GM20000 (cell line): ENCODE measurements around the gene HBE1.

Experiments used
- DNase-seq: peaks from one replicate; pipeline ENCODE4 v3.0.0; 2012; ENCODE audit warnings: low spot score
- CTCF ChIP-seq: IDR thresholded peaks from 2 replicates; pipeline ENCODE4 v1.5.1; 2012; ENCODE audit warnings: mild to moderate bottlenecking, control low read depth; ENCODE audit errors: extremely low read depth, missing control alignments

HBE1 gene

DNA sequence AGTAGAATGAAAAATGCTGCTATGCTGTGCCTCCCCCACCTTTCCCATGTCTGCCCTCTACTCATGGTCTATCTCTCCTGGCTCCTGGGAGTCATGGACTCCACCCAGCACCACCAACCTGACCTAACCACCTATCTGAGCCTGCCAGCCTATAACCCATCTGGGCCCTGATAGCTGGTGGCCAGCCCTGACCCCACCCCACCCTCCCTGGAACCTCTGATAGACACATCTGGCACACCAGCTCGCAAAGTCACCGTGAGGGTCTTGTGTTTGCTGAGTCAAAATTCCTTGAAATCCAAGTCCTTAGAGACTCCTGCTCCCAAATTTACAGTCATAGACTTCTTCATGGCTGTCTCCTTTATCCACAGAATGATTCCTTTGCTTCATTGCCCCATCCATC lies 14.9 kb upstream of the HBE1 start:
- no peak for TF ChIP-seq CTCF
- no peak for DNase-seq

- TF ChIP-seq CTCF: no peak
- no peak for DNase-seq
Measured at GRCh38 chr11:5283882-5284281, 14.1 kb upstream of the HBE1 start.

DNA sequence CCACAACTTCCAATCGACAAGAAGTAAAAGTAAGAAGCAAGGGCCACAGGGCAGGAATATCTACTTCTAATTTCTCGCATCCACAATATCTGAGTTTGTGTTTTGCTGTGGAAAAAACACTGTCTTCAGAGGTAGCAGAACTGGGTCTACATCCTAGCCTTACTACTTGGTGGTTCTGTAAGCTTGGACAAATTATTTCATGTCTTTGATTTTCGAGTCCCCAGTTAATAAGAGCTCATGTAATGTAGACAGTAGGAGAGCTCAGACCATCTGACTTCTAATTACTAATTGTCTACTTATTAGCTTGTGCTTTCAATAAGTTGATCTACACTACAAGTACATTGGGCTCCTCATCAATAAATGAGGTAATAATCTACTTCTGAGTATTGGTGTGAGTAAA lies 13.3 kb upstream of the HBE1 start:
- no peak for TF ChIP-seq CTCF
- no peak for DNase-seq

GRCh38 chr11:5282628-5283027 lies 12.9 kb upstream of the HBE1 start:
- DNase-seq: no peak
- TF ChIP-seq CTCF: no peak

- DNase-seq: no peak
- TF ChIP-seq CTCF: no peak
Measured at GRCh38 chr11:5281596-5281995, 11.9 kb upstream of the HBE1 start.

DNA sequence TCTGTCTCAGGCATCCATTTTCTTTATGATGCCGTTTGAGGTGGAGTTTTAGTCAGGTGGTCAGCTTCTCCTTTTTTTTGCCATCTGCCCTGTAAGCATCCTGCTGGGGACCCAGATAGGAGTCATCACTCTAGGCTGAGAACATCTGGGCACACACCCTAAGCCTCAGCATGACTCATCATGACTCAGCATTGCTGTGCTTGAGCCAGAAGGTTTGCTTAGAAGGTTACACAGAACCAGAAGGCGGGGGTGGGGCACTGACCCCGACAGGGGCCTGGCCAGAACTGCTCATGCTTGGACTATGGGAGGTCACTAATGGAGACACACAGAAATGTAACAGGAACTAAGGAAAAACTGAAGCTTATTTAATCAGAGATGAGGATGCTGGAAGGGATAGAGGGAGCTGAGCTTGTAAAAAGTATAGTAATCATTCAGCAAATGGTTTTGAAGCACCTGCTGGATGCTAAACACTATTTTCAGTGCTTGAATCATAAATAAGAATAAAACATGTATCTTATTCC lies 10.9 kb upstream of the HBE1 start:
- no peak for TF ChIP-seq CTCF

DNA sequence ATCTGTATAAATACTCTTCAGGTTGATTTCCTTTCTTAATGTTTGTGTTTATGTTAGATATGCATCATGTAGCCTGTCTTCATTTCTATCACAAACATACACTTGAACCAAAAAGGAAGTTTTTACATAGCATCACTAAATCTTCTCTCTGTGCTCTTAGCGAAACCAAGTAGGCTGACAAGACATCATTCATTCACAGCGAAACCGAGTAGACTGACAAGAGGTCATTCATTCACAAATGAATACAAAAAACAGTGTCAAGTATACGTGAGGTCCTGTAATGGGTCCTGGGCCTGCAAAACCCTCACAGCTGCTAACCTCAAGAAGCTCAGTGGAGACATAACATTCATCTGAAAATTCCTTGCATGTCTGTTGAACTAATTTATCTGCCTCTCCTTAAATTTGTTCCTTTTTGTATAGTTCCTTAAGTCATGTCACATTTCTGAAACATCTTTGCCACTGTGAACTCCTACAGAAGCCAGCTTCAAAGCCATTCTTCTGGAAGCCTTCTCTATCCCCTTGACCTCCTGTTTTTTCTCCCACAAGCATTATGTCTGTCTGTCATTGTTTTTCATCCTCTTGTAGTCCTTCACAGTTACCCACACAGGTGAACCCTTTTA lies 9.8 kb upstream of the HBE1 start:
- DNase-seq: no peak
- no peak for TF ChIP-seq CTCF

More for the DNA sequence above, 10.9 kb upstream of the HBE1 start:
- DNase-seq: peak; percentile 60
